Muscle layer of colon (tissue), 2 donors: ENCODE results near the gene ZFYVE28.

Source experiments
- H3K27ac ChIP-seq: one replicate; pipeline ENCODE4 v1.7.0; 2013; ENCODE audit warnings: low read depth, mild to moderate bottlenecking, low read length, moderate library complexity
- H3K27me3 ChIP-seq, 2 donors: one replicate each; pipeline ENCODE4 v1.7.0; 2013; ENCODE audit warnings: low read length in 2 of 2, mild to moderate bottlenecking in 2 of 2; ENCODE audit not compliant: insufficient read depth in 2 of 2, control insufficient read depth in 1 of 2
- H3K36me3 ChIP-seq: one replicate; pipeline ENCODE4 v1.7.0; 2013; ENCODE audit warnings: mild to moderate bottlenecking, low read length; ENCODE audit not compliant: insufficient read depth
- H3K4me1 ChIP-seq: one replicate; pipeline ENCODE4 v1.7.0; 2013; ENCODE audit warnings: mild to moderate bottlenecking, low read length; ENCODE audit not compliant: insufficient read depth
- H3K4me3 ChIP-seq, 2 donors: one replicate each; pipeline ENCODE4 v1.7.0; 2013; ENCODE audit warnings: low read length in 2 of 2, low read depth in 1 of 2, mild to moderate bottlenecking in 1 of 2, moderate library complexity in 1 of 2
- H3K9ac ChIP-seq: one replicate; pipeline ENCODE4 v1.7.0; 2013; ENCODE audit warnings: low read length
- H3K9me3 ChIP-seq: one replicate; pipeline ENCODE4 v1.7.0; 2013; ENCODE audit warnings: mild to moderate bottlenecking, low read length
- donor health status: abdominal sarcoma.
- donor health status: Adenocarcinoma of cecum.

The ZFYVE28 gene

DNA sequence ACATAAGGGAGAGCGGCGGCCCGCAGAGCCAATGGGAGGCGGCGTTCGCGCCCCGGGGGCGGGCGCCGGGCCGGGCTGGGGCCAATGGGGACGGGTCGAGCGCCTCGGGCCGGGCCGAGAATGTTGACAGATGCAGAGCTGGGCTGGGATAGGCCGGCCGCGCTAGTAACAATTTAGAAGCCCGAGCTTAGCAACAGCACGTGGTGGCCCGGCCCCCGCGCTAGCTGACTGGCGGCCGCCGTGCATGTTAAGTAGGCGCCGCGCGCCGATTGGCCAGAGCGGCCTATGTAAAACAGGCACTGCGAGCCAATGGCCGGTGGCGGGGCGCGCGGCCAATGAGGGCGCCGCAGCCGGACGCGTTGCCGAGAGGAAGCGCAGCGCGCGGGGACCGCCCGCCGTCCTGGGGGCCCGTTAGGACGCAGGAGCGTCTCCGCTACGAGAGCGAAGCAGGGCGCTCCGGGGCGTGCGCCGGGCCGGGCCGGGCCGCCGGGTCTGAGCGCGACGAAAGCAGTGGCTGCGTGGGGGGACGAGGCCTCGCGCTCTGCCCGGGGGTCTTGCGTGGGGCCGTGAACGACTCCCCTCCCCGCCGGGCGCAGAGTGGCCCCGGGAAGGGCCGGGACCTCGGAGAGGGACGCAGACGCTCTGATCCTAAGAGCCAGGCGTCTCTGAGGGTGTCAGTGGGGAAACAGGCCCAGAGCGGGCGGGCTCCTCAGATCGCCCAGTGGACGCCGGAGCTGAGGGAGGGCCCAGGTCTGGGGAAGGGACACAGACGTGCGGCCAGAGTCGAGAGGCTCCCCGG is 156.1 kb downstream of the ZFYVE28 start:
- H3K27ac ChIP-seq, result peak overlapping the region; percentile 95
- peaks cover 7% of the 10 kb centered on the region for H3K36me3 ChIP-seq
- H3K9ac ChIP-seq, result peak overlapping the region; percentile 61
- H3K4me1 ChIP-seq, result peaks cover 64% of the 10 kb centered on the region
- H3K27me3 ChIP-seq, result no peaks in the 10 kb centered on the region
- H3K4me3 ChIP-seq, result peak overlapping the region; percentile 41 to 49
- H3K9me3 ChIP-seq, result no peaks in the 10 kb centered on the region

DNA sequence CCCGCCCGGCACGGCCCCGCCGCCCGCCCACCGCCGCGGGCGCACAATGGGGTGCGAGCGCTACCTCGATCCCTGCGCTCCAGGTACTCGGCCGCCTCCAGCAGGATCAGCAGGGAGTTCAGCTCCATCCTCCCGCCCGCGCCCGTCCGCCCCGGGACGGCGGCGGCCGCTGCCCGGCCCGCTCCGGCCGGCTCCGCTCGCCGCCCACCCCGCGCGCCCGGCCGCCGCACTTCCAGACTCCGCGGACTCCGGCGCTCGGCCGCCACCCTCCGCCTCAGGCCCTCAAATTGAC is 156.6 kb downstream of the ZFYVE28 start, which contains the start of gene MXD4:
Gene MXD4 (minus strand): TSS at position 257 of the 292 bp plus-strand sequence. CDS start 129 bp downstream, at position 128.
- H3K36me3 ChIP-seq, result peaks cover 8% of the 10 kb centered on the region
- H3K4me3 ChIP-seq, result peak within 1 kb of the TSS; percentile 46 to 92
- H3K9ac ChIP-seq, result peak within 1 kb of the TSS; percentile 61
- H3K4me1 ChIP-seq, result peaks cover 68% of the 10 kb centered on the region
- H3K27me3 ChIP-seq, result no peaks in the 10 kb centered on the region
- H3K27ac ChIP-seq, result peak within 1 kb of the TSS; percentile 95
- H3K9me3 ChIP-seq, result no peaks in the 10 kb centered on the region

DNA sequence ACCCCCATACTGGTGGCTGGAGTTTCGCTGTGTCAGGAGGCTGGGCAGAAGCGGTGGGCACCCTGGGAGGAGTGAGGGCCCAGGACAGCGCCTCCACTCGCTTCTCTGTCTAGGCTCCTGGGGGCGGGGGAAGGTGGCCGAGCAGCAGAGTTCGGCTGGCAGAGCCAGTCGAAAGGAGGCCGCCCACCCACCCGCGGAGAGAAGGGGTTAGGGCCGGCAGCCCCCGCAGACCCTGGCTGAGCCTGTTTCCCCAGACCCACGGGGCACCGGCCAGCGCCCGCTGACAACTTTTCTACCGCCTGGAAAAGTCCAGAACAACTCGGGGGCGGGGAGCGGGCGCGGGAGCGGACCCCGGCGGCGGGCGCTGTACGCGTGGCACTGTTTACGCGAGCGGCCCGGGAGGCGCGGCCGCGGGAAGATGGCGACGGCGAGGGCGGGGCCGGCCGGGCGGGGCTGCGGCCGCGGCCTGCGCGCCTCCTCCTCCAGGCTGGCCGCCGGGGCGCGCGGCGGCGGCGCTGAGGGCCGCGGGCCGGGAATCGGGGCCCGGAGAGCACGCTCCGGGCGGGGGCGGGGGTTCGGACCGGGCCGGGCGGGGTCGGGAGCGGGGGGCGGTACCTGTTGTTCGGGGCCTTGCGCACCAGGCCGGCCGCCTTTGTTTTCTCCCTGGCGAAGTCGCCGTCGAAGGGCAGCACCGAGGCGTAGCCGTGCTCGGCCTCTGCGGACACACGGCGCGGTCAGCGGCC is 157.2 kb downstream of the ZFYVE28 start:
- Histone ChIP-seq H3K4me3 (peak overlapping the region; percentile 46 to 92), H3K27me3 (no peaks in the 10 kb centered on the region), H3K36me3 (peaks cover 8% of the 10 kb centered on the region), H3K9ac (no peak overlapping the region), H3K27ac (peak overlapping the region; percentile 85), H3K4me1 (peaks cover 70% of the 10 kb centered on the region), H3K9me3 (no peaks in the 10 kb centered on the region)

DNA sequence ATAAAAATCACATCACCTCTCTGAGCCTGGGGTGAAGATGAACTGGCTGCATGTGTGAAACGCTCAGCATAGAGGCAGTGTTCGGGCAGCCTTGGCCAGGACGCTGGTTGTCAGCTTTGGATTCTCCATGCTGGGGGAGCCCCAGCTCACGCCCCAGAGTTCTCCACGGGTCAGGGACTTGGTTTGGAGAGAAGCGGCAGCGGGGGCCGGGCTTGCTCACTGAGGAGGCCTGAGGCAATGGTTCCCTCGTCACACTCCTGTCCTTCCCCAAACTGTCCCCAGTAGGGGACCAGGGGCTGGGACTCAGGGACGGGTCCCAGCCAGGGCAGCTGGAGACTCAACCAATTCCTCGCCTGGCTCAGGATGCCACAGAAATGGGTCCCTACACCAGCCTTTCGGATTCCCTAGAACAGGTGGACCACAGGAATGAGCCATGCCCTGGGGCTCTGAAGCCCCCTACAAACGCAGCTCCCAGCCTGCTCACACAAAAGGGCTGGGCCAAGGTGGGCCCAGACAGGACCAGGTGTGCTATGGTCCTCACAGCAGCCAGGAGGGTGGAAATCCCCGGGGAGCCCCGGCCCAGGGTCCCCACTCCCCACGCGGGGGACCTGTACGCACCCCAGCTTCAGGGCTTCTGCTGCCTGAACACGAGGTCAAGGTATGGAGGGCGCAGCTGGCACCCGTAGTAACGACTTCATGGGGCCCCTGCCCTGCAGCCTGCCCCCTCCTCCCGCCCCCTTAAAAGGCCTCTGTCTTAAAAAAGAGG is 157.9 kb downstream of the ZFYVE28 start:
- H3K4me3 ChIP-seq, result peak overlapping the region; percentile 46 to 87
- H3K9me3 ChIP-seq, result no peaks in the 10 kb centered on the region
- no peak overlapping the region for H3K9ac ChIP-seq
- H3K27ac ChIP-seq, result peak overlapping the region; percentile 85
- H3K27me3 ChIP-seq, result no peaks in the 10 kb centered on the region
- H3K36me3 ChIP-seq, result peaks cover 8% of the 10 kb centered on the region
- peaks cover 71% of the 10 kb centered on the region for H3K4me1 ChIP-seq

DNA sequence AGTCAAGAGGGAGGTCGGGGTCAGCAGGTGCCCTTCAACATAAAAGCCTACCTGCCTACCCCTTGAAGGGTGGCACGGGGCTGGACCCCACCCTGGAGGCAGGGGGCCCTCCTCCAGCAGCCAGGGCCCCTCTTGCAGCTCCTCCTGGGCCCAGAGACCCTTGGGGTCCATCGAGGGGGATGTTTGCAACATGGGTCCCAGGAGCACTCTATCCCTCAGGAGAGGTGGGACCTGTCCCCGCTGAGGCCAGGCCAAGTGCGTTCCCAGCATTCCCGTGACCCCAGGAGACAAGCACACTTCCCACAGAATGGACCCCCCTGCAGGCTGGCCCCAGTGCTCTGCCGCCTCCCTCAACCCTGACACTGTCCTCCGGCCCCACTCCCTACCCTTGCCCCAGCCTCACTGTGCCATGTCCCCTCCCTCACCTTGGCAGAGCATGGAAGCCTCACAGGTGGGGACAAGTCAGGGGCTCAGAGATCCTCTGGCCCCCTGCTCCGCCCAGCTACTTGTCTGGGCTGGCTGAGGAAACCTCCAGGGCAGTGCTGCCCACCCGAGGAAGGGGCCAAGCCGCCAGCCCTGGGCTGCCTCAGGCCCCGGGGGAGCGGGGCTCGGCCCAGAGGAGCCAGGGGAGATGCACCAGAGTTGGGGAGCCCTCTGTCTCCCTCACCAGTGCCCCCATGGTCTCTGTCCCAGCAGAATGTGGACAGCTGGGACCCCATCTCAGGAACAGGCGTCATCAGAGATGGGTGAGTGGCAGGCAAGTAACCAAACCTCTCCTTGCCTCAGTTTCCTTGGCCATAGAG is 158.7 kb downstream of the ZFYVE28 start:
- H3K4me3 ChIP-seq, result peak overlapping the region; percentile 46 to 87
- H3K9me3 ChIP-seq, result no peaks in the 10 kb centered on the region
- H3K27me3 ChIP-seq, result no peaks in the 10 kb centered on the region
- peak overlapping the region; percentile 85 for H3K27ac ChIP-seq
- peaks cover 76% of the 10 kb centered on the region for H3K4me1 ChIP-seq
- peak overlapping the region; percentile 53 for H3K9ac ChIP-seq
- peaks cover 11% of the 10 kb centered on the region for H3K36me3 ChIP-seq

DNA sequence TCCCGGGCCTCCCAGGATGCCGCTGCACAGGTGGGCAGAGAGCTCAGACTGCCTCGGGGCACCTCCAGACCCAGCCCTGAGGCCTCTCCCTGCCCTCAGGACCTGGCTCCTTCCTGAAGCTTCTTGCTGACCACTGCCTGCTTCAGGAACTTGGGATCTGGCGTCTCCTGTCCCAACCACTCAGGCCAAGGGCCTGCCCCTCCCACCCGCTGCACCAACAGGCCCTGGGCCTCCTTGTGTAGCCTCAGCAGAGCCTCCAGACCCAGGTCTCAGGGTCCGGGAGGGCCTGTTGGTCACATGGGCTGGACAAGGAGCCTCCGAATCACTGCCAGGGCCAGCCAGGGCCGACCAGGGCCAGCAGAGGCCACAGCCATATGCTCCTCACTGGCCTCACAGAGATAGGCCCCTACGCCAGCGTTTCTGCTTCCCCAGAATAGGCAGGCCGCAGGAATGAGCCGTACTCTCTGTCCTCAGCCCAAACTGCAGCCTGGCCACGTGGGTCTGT is 159.4 kb downstream of the ZFYVE28 start:
- Histone ChIP-seq H3K4me3 (peak overlapping the region in 1 of 2 donors; percentile 46), H3K9ac (peak overlapping the region; percentile 53), H3K9me3 (no peaks in the 10 kb centered on the region), H3K27me3 (no peaks in the 10 kb centered on the region), H3K36me3 (peaks cover 16% of the 10 kb centered on the region), H3K4me1 (peaks cover 76% of the 10 kb centered on the region), H3K27ac (peak overlapping the region; percentile 58)

DNA sequence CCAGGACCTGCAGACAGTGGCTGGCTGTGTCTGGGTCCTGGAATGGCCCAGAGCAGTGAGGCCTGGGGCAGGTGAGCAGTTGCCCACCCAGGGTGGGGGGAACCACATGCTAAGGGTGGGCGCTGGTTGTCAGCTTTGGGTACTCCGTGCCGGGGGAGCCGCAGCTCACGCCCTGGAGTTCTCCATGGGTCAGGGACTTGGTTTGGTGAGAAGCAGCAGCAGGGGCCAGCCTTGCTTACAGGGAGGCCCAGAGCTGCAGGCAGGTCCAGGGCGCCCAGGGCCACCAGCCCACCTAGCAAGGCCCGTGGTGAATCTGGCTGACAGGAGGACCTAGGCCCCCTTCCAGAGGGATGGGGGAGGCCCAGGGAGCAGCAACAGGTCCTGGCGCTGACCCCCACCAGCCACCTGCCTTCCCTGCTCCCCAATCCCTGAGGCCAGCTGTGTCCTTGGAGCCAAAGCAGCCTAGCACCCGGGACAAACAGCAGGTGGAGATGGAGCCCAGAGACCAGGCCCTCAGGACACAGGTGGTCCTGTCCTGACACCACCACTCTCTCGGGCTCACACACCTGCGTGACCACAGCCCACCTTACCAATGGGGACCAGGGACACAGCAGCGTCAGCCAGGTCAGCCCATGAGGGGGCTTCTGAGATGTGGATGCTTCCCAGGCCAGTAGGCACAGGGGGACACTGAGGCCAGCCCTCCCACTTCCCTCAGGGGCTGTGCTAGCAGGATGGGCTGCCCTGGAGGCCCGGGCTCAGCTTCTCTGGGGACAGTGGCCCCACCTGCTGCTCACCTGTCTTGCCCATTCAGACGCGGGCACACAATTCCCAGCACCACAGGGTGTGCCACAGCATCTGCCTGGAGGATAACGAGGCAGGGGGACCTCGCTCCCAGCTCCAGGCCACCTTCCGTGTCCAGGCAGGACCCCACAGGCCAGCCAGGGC is 160.1 kb downstream of the ZFYVE28 start:
- no peaks in the 10 kb centered on the region for H3K9me3 ChIP-seq
- H3K36me3 ChIP-seq, result peaks cover 20% of the 10 kb centered on the region
- H3K4me1 ChIP-seq, result peaks cover 70% of the 10 kb centered on the region
- peak overlapping the region; percentile 25 for H3K9ac ChIP-seq
- H3K27ac ChIP-seq, result peak overlapping the region; percentile 82
- H3K27me3 ChIP-seq, result no peaks in the 10 kb centered on the region
- no peak overlapping the region for H3K4me3 ChIP-seq

DNA sequence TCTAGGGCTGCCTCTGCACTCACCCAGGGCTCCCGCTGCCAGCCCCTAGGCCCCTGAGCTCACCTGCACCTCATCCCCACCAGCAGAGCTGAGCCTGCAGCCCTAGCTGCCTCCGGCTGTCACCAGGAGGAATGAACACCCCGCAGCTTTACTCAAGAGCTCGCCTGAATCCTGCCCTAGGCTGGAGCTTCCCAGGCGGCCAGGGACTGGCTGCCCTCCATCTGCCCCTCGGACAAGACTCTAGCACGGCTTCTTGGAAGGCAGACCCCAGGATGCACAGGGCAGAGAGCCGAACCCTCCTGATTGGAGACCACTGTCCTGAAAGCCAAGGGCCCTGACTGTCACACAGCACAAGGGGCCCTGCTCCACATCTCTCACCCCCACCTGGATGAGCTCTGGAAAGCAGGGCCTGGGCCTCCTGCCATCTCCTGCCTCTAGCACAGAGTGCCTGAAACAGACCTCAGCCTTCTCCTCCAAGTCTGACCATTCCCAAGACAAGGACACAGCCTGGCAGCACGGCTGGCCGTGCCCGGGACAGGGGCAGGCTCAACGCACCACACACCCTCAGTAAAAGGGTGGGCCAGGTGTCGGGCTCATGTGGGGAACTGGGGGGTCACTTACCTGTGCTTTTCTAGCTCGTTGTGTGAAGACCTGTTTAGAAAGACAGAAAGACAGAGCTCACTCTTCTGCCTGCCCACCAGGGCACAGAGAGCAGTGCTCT is 160.9 kb downstream of the ZFYVE28 start:
- Histone ChIP-seq H3K27me3 (no peaks in the 10 kb centered on the region), H3K27ac (peak overlapping the region; percentile 82), H3K9ac (peak overlapping the region; percentile 25), H3K4me3 (no peak overlapping the region), H3K36me3 (peaks cover 27% of the 10 kb centered on the region), H3K9me3 (no peaks in the 10 kb centered on the region), H3K4me1 (peaks cover 63% of the 10 kb centered on the region)

DNA sequence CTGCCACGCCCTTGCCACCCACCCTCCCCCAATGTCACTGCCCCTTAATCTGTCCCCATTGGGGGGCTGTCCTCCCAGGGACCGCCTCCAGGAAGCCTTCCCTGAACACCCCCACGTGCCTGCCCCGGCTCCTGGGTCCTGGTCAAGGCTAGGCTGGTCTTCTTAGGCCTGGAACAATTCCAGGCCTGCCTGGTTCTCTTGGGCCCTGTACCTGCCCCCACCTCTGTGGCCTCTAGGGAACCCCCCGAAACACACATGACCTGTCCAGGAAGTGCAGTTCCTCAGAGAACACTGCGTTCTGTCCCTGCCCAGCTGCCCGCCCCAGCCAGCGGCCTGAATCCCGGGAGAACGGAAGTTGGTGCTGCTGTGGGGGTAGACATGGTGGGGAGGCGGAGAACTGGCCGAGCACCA is 161.7 kb downstream of the ZFYVE28 start:
- H3K9ac ChIP-seq, result peak overlapping the region; percentile 15
- H3K36me3 ChIP-seq, result peaks cover 31% of the 10 kb centered on the region
- H3K4me1 ChIP-seq, result peaks cover 63% of the 10 kb centered on the region

More for the DNA sequence above, 161.7 kb downstream of the ZFYVE28 start:
- peak overlapping the region in 1 of 2 donors; percentile 38 for H3K4me3 ChIP-seq
- no peaks in the 10 kb centered on the region for H3K27me3 ChIP-seq
- H3K27ac ChIP-seq, result peak overlapping the region; percentile 82
- H3K9me3 ChIP-seq, result no peaks in the 10 kb centered on the region
